Spleen (tissue), 7 donors: ENCODE measurements around the gene TSPAN15.

Source experiments
- POLR2A ChIP-seq, 3 donors: fragments of 450-650 bp; IDR thresholded peaks; one replicate each; pipeline ENCODE4 v1.5.1; 2017; ENCODE audit warnings: antibody characterized with exemption in 3 of 3, mild to moderate bottlenecking in 1 of 3
- POLR2AphosphoS5 ChIP-seq, 3 donors: sonication (generic); formaldehyde crosslinking; IDR thresholded peaks; one replicate each; pipeline ENCODE4 v1.5.1; 2017; ENCODE audit warnings: antibody characterized with exemption in 3 of 3
- TF ChIP-seq, protein P1 (sequence below), 11 experiments: fragments of 200-600 bp in 7 of 11; fragments of 450-650 bp in 4 of 11; sonication (generic) in 4 of 11; IDR thresholded peaks in 8 of 11; conservative IDR thresholded peaks in 3 of 11; 1 replicate in 7 of 11; 2 replicates in 4 of 11; pipeline versions ENCODE4 v1.4.0 to v1.8.0; 2016 to 2021; ENCODE audit warnings: antibody characterized with exemption in 11 of 11, inconsistent platforms in 4 of 11, mild to moderate bottlenecking in 1 of 11
- donor health status: DM: no; HTN: no; CAD: no; lungs with moderate emphysema.
- donor health status: DM: no; HTN: no; CAD: no.
- donor health status: DM: no; HTN: no; CAD: no.

DNA sequence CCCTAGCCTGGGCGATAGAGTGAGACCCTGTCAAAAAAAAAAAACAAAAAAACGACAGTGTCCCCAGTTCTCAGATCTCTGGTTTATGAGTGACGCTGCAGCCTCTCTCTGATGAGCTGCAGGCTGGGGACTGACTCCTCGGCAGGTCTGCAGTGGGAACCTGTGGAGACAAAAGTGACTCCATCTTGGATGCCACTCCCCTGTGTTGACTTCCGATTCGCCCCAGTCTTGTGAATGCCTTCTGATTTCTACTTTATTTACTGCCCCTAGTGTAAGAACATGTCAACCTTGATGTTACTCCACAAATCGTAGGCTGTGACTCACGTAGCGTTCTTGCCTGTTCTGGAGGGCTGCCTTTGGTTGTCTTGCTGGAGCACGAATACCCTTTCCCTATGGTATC, 40.8 kb upstream of the TSPAN15 start:
- TF ChIP-seq, protein P1, sequence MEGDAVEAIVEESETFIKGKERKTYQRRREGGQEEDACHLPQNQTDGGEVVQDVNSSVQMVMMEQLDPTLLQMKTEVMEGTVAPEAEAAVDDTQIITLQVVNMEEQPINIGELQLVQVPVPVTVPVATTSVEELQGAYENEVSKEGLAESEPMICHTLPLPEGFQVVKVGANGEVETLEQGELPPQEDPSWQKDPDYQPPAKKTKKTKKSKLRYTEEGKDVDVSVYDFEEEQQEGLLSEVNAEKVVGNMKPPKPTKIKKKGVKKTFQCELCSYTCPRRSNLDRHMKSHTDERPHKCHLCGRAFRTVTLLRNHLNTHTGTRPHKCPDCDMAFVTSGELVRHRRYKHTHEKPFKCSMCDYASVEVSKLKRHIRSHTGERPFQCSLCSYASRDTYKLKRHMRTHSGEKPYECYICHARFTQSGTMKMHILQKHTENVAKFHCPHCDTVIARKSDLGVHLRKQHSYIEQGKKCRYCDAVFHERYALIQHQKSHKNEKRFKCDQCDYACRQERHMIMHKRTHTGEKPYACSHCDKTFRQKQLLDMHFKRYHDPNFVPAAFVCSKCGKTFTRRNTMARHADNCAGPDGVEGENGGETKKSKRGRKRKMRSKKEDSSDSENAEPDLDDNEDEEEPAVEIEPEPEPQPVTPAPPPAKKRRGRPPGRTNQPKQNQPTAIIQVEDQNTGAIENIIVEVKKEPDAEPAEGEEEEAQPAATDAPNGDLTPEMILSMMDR (IDR thresholded peaks at IDR 0.05 in 8 of 11, conservative IDR thresholded peaks at IDR 0.05 in 3 of 11) = no peak
- TF ChIP-seq POLR2AphosphoS5 (IDR thresholded peaks at IDR 0.05) = no peak
- no peak for TF ChIP-seq POLR2A (IDR thresholded peaks at IDR 0.05)
